Endothelial cell of umbilical vein (primary cell): ENCODE measurements around the gene GABBR2.

ENCODE experiments used
- MYC ChIP-seq: IDR thresholded peaks from one replicate; pipeline ENCODE4 v1.6.1; 2011; ENCODE audit warnings: mild to moderate bottlenecking, low read depth, low read length
- POLR2A ChIP-seq: IDR thresholded peaks from 2 replicates; pipeline ENCODE4 v1.6.1; 2012; ENCODE audit warnings: low read depth, mild to moderate bottlenecking, control low read depth, low read length
- POLR2AphosphoS5 ChIP-seq: IDR thresholded peaks from 2 replicates; pipeline ENCODE4 v1.6.1; 2012; ENCODE audit warnings: low read depth, mild to moderate bottlenecking, control low read depth, low read length, moderate library complexity; ENCODE audit not compliant: insufficient read depth
- TF ChIP-seq, protein P1 (sequence below), 2 donors: IDR thresholded peaks; 1 replicate in 1 of 2; 2 replicates in 1 of 2; pipeline ENCODE4 v1.5.1; 2011; ENCODE audit warnings: low read length in 2 of 2, mild to moderate bottlenecking in 2 of 2, moderate library complexity in 2 of 2, control low read depth in 1 of 2, inconsistent platforms in 1 of 2, low read depth in 1 of 2; ENCODE audit not compliant: insufficient read depth in 1 of 2; ENCODE audit errors: extremely low read depth in 1 of 2

DNA sequence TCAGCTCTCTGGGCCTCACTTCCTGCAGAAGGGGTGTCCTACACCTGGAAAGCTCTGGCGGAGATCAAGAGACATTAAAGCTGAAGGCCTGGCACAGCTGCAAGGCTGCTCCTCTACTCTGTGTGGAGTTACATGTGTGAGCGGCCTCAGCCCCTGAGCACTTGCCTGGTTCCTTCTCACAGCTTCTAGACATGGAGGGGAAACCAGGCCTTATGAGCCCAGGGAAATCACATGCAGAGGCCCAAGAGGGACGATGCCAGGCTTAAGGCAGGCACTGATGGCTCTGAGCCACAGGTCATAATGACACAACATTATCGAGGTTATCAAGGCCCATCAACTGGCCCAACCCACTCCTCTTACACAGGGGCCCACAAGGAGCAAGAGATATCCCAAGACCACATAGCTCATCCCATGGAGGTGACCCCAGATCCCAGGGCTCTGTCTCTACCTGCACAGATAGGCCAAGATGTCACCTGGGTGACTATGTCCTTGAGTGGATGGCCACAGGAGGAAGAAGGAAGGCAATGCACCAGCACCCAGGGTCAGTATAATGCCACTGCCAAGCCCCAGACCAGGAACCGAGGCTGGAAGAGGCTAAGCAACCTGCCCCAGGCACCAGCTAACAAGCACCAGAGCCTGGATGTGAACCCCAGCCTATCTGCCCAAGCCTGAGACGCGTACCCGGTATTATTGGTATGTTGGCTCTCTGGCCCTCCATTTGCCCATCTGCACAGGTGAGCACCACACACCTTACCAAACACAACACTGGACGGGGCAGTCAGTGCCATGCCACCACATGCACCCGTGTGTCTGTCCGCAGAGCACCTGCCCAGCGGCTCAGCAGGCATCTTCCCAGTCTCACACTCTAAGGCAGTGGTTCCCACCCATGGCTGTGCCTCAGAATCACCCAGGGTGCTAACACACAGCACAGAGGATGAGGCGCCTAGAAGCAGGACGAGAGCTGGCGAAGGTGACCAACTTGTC, 143.3 kb downstream of the GABBR2 start:
- no peak for TF ChIP-seq MYC
- TF ChIP-seq, protein P1, sequence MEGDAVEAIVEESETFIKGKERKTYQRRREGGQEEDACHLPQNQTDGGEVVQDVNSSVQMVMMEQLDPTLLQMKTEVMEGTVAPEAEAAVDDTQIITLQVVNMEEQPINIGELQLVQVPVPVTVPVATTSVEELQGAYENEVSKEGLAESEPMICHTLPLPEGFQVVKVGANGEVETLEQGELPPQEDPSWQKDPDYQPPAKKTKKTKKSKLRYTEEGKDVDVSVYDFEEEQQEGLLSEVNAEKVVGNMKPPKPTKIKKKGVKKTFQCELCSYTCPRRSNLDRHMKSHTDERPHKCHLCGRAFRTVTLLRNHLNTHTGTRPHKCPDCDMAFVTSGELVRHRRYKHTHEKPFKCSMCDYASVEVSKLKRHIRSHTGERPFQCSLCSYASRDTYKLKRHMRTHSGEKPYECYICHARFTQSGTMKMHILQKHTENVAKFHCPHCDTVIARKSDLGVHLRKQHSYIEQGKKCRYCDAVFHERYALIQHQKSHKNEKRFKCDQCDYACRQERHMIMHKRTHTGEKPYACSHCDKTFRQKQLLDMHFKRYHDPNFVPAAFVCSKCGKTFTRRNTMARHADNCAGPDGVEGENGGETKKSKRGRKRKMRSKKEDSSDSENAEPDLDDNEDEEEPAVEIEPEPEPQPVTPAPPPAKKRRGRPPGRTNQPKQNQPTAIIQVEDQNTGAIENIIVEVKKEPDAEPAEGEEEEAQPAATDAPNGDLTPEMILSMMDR (IDR thresholded peaks at IDR 0.05; ENCODE audit: extremely low read depth in 1 of 2, insufficient read depth in 1 of 2, low read depth in 1 of 2, low read length in 2 of 2) = no peak
- no peak for TF ChIP-seq POLR2A
- TF ChIP-seq POLR2AphosphoS5 = no peak
